ENCODE data around the gene FAM43B.

Gene FAM43B

DNA sequence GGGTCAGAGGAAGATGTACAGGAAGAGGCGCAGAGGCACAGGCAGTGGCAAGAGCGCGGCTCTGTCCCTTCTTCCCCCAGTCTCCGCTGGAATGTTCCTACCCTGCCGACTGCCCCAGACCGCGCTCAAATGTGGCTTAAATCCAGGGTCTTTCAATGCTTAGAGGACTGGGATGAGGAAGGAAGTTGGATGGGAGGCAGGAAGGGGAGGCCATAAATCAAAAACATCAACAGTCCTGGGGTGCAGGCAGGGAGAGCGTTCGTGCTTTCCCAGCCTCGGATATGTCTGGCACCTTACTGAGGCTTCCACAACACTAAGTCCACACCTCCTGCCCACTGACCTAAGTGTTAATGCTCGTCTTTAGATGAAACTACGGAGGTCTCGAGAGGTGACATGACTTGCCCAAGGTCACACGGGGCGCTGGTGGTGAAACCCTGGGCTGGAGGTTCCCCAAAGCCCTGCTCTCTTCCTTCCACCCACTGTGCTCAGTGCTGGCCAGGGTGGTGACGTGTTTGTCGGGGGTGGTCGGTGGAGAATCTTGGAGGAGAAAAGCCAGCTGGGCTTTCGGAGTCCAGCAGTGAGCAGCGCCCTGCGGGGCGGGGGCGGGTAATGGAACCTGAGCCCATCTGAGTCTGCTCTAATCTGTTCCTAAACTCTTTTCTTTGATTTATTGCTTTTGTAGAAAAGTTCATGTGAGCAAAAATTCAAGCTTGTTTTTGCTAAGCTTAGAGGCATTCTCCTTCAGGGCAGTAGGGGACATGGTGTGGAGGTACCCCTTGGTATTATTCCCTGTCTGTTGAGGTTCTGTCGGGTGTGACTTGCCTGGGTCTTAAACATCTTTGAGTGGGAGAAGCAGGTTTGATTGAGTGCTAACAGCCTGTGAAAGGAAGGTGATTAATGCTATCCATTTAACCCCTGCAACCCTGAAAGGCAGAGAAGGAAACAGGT is 37.2 kb downstream of the FAM43B start:
- DNase-seq (ENCODE audit: low read depth in 1 of 2, low spot score in 1 of 2): no peak

DNA sequence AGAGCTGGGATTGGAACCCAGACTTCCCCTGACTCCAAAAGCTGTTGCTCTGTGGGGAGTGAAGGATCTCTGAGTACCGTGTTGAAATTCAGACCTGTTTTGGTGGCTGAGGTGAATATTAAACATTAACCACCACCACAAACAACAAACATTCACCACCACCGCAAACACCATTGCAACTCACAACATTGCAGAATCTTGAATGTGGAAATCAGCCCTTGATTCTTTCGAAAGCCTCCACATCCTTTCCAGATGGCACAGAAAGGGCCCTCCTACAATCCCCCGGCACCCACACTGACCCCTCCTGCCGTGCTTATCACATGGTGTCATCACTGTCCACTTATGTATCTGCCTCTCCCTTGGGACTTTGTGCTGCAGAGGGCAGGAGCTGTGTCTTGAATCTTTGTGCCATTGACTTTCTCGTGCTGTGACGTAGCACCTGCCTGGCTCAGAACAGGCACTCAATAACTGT is 38.0 kb downstream of the FAM43B start:
- DNase-seq (ENCODE audit: low read depth in 1 of 2, low spot score in 1 of 2): no peak

DNA sequence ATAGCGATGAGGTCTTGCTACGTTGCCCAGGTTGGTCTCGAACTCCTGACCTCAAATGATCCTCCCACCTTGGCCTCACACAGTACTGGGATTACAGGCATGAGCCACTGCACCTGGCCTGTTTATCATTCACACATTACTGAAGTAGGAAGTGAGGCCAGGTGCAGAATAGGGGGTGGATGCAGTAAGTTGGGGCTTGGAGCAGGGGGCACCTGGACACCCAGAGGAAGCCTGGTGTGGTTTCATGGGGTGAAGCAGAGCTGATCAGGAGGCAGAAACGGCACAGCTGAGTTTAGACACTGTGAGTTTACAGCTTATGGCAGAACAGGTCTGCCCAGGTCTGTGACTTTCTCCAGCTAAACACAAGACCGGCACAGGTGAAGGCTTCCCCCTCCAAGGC is 41.4 kb downstream of the FAM43B start:
- DNase-seq (ENCODE audit: low read depth in 1 of 2, low spot score in 1 of 2): no peak

DNA sequence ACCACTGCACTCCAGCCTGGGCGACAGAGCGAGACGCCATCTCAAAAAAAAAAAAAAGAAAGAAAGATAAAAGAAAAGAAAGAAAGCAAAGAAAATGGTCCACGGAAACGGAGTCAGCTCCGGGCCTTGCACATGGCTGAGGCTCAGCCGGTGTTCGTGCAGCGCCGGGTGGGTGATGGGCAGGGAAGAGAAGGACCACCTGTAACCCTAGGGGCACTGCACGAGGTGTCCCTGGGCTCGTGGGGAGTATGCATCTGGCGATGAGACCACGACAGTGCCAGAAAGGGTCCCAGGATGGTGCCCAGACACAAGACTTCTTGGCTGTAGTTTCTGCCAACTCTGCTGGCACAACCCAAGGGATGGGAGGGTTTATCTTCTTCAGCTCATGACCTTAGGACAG is 42.4 kb downstream of the FAM43B start:
- no peak for DNase-seq (ENCODE audit: low read depth in 1 of 2, low spot score in 1 of 2)

DNA sequence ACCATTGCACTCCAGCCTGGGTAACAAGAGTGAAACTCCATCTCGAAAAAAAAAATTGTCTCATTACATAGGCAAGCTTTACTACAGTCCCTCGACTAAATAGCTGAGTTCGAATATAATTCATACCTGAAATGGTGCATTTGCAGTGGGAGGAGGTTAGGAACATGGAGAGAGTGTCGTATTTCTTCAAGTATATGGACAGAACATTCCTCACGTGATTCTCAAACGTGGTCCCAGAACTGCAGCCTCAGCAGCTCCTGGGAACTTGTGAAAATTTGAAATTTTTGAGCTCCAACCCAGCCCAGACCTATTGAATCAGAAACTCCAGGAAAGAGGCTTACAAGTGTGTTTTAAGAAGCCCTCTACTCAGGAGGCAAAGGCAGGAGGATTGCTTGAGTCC is 43.7 kb downstream of the FAM43B start:
- DNase-seq (ENCODE audit: low read depth in 1 of 2, low spot score in 1 of 2): no peak

DNA sequence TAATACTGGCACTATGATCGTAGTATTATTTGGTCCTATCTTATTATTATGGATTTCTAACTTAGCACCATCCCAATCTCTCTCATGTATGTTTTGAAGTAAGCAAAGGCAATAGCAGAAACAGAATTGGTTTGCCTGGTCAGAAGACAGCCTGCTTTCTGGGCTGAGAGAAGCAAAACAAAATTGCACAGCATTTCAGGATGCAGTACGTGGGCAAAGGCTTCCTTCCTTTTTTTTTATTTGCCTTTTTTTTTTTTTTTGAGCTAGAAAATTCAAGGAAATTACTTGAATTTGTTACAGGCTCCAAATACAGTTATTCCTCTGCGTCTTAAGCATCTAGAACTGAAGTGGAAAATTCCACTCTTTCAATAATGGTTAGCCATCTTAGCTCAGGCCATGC is 45.3 kb downstream of the FAM43B start:
- no peak for DNase-seq (ENCODE audit: low read depth in 1 of 2, low spot score in 1 of 2)

DNA sequence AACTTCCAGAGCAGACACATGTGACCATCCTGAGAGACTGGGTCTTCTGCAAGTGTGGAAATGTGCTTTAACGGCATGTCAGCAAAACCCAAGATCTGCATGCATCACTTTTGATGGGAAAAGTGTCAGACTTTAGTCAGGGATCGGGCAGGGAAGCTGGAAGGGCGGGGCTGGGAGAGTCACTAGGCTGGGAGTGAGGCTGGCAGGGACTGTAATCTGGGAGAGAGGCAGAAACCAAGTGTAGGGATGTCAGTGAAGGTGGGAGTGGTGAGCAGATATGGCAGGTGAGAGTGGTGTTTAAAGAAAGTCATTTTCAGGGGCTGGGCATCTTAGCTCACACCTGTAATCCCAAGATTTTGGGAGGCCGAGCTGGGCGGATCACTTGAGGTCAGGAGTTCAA is 47.8 kb downstream of the FAM43B start:
- no peak for DNase-seq (ENCODE audit: low read depth in 1 of 2, low spot score in 1 of 2)

DNA sequence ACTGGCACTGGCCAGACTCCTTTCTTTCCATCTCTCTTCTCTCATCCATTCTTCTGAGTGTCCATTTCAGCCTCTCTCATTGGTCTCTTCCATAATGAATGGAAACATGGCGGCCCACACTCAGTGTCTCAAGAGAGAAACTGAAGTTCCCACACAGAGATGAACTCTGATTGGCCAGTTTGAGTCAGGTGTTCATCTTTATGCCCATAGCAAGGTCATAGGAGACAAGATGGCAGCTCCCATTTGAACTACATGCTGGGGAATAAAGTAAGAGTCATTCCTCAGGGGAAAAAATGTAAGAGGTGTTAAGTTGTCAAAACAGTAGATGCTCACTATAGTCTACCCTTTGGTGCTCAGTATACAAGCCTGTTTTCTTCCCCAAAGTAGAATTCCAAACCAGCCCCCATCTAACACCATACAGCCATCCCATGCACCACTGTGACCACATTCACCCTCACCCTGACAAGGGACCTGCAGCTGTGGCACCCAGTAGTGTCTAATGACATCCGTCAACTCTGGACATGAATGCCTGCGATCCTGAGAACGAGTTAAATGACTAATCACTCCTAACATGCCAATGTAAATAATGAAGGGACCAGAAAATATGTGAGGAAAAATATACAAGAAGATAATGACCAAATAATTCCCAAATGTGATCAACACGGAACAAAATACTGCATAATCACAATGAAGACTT is 48.9 kb downstream of the FAM43B start:
- no peak for DNase-seq (ENCODE audit: low read depth in 1 of 2, low spot score in 1 of 2)

DNA sequence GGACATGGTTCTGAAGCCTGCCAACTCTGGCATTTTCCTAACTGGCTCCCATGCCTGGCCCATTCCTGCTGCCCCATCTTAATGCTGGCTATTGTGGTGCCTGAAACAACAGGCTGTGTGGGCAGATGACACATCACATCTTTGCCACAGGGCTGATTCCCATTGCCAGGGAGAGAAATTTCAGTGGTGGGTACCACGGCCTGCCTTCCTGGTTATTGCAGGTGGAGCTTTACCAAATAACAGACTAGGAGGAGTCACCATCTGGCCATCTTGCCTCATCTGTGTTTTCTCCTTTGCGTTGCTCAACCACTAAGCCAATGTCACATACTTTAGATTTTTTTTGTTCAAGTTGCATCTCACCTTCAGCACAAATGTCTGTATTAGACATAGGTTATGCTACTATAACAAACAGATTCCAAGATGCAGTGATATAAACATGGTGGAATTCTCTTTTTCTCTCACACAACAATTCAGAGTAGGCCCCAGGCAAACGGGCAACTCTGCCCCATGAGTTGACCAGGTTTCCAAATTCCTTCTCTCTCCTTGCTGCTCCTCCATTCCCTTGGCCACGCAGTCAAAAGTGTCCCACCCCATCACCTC is 50.6 kb downstream of the FAM43B start:
- no peak for DNase-seq (ENCODE audit: low read depth in 1 of 2, low spot score in 1 of 2)

DNA sequence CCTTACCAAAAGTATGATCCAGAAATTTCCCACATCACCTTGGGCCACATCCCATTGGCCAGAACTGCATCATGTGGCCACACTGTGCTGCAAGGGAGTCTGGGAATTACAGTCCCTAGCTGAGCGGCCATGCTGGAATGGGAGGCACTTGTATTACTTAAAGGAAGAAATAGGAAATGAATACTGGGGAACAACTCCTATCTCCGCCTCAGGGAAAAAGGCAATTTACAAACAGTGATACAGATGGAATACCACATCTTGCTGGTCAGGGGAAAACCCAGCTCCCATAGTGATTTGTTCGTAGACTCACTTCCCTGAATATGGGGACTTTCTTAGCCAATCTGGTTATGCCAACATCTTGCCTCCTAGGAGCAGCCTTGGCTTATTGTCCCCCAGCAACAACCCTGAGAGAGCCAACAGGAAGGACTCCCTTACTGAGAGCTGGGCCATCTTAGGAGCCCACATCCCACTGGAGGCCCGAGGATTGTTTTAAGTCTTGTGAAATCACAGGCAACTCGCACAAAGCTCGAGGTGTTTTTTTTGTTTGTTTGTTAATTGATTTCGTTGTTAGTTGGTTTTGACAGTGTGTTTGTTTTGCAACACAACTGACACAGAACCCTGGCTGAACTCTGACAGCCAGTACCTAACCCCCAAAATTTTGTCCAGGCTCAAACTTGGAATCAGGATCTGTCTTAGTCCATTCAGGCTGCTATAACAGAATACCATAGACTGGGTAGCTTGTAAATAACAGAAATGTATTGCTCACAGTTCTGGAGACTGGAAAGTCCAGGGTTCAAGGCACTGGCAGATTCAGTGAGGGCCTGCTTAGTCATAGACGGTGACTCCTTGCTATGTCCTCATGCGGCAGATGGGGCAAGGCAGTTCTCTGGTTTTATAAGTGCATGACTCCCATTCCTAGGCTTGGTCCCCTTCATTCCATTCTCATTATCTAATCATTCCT is 51.4 kb downstream of the FAM43B start:
- DNase-seq (ENCODE audit: low read depth in 1 of 2, low spot score in 1 of 2): no peak
